Ishikawa (cell line): Measurements from ENCODE around the gene SLC22A13.

Experiments used
- CEBPB ChIP-seq: IDR thresholded peaks from 2 replicates; pipeline ENCODE4 v1.6.1; 2012
- CREB1 ChIP-seq: IDR thresholded peaks from 2 replicates; pipeline ENCODE4 v1.6.1; 2012; ENCODE audit warnings: low read depth
- EGR1 ChIP-seq: IDR thresholded peaks from 2 replicates; pipeline ENCODE4 v1.6.1; 2012
- EP300 ChIP-seq: IDR thresholded peaks from 2 replicates; pipeline ENCODE4 v1.6.1; 2012; ENCODE audit warnings: borderline replicate concordance
- FOXM1 ChIP-seq: IDR thresholded peaks from 2 replicates; pipeline ENCODE4 v1.6.1; 2012; ENCODE audit warnings: low read depth, borderline replicate concordance
- NFIC ChIP-seq: IDR thresholded peaks from 2 replicates; pipeline ENCODE4 v1.6.1; 2012
- RAD21 ChIP-seq: IDR thresholded peaks from 2 replicates; pipeline ENCODE4 v1.6.1; 2012; ENCODE audit warnings: low read depth
- TAF1 ChIP-seq: IDR thresholded peaks from 2 replicates; pipeline ENCODE4 v1.6.1; 2012; ENCODE audit warnings: low read depth, mild to moderate bottlenecking
- TCF12 ChIP-seq: IDR thresholded peaks from 2 replicates; pipeline ENCODE4 v1.6.1; 2012; ENCODE audit warnings: low read depth
- TEAD4 ChIP-seq: IDR thresholded peaks from 2 replicates; pipeline ENCODE4 v1.6.1; 2012
- YY1 ChIP-seq: IDR thresholded peaks from 2 replicates; pipeline ENCODE4 v1.6.1; 2012; ENCODE audit warnings: low read depth
- ZBTB7A ChIP-seq: IDR thresholded peaks from 2 replicates; pipeline ENCODE4 v1.6.1; 2012; ENCODE audit warnings: low read depth
- TF ChIP-seq, protein P1 (sequence below): IDR thresholded peaks from 2 replicates; pipeline ENCODE4 v1.6.1; 2012; ENCODE audit warnings: low read depth, mild to moderate bottlenecking
- TF ChIP-seq, protein P2 (sequence below): IDR thresholded peaks from 2 replicates; pipeline ENCODE4 v1.6.1; 2012
- TF ChIP-seq, protein P3 (sequence below): IDR thresholded peaks from 2 replicates; pipeline ENCODE4 v1.6.1; 2012

SLC22A13 gene

DNA sequence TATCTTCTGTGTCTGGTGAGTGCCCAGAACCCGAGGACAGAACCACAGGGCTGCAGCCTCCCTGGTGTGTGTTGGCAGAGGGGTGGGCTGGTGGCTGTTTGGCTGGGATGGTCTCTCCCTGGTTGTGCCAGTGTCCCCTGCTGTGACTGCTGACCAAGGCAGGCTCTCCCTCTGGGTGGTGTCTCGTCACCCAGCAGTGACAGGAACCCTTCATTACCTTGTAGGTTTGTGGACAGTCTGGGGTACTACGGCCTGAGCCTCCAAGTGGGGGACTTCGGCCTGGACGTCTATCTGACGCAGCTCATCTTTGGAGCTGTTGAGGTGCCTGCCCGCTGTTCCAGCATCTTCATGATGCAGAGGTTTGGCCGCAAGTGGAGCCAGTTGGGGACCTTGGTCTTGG is 10.0 kb downstream of the SLC22A13 start:
- TF ChIP-seq EGR1 = no peak
- no peak for TF ChIP-seq TEAD4
- TF ChIP-seq, protein P1, sequence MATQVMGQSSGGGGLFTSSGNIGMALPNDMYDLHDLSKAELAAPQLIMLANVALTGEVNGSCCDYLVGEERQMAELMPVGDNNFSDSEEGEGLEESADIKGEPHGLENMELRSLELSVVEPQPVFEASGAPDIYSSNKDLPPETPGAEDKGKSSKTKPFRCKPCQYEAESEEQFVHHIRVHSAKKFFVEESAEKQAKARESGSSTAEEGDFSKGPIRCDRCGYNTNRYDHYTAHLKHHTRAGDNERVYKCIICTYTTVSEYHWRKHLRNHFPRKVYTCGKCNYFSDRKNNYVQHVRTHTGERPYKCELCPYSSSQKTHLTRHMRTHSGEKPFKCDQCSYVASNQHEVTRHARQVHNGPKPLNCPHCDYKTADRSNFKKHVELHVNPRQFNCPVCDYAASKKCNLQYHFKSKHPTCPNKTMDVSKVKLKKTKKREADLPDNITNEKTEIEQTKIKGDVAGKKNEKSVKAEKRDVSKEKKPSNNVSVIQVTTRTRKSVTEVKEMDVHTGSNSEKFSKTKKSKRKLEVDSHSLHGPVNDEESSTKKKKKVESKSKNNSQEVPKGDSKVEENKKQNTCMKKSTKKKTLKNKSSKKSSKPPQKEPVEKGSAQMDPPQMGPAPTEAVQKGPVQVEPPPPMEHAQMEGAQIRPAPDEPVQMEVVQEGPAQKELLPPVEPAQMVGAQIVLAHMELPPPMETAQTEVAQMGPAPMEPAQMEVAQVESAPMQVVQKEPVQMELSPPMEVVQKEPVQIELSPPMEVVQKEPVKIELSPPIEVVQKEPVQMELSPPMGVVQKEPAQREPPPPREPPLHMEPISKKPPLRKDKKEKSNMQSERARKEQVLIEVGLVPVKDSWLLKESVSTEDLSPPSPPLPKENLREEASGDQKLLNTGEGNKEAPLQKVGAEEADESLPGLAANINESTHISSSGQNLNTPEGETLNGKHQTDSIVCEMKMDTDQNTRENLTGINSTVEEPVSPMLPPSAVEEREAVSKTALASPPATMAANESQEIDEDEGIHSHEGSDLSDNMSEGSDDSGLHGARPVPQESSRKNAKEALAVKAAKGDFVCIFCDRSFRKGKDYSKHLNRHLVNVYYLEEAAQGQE = no peak
- TF ChIP-seq FOXM1 = no peak
- TF ChIP-seq TCF12 = no peak
- no peak for TF ChIP-seq CREB1
- no peak for TF ChIP-seq ZBTB7A
- TF ChIP-seq CEBPB = no peak
- TF ChIP-seq YY1 = no peak
- no peak for TF ChIP-seq RAD21
- TF ChIP-seq TAF1 = no peak
- TF ChIP-seq NFIC = no peak

DNA sequence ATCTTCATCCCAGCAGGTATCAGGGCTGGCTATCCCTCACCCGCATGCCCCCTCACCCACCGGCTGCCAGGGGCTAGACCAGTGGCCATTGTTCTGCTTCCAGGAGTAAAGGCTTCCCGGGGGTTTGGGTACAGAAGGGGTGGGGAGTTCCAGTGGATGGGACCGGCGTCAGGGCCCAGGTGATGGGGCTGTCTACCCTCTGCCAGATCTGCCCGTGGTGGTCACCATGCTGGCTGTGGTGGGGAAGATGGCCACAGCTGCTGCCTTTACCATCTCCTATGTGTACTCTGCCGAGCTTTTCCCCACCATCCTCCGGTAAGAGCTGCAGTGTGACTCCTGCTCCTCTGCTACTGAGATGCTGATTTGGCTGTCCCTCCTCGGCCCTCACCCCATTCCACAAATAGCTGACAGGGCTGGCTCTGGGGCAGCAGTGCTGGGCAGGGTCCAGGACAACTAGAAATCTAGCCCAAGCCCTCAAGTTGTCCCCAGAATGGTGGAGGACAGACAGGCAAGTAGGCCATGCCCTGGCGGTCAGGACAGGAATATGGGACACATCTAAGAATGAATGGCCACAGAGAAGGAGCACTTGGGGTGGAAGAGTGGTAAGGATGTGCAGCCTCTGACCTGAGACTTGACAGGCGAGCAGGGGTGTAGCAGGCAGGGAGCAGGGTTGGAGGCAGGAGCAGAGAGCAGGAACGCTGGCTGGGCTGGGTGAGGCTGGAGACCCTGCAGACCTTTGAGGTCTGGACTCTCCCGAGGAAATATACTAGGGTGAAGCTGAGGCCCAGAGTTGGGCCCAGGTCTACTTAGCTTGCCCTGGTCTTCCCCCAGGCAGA is 10.7 kb downstream of the SLC22A13 start:
- TF ChIP-seq EGR1 = no peak
- no peak for TF ChIP-seq RAD21
- TF ChIP-seq ZBTB7A = no peak
- TF ChIP-seq CREB1 = no peak
- TF ChIP-seq FOXM1 = no peak
- TF ChIP-seq, protein P2, sequence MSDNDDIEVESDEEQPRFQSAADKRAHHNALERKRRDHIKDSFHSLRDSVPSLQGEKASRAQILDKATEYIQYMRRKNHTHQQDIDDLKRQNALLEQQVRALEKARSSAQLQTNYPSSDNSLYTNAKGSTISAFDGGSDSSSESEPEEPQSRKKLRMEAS = no peak
- no peak for TF ChIP-seq CEBPB
- no peak for TF ChIP-seq TEAD4
- TF ChIP-seq YY1 = no peak
- no peak for TF ChIP-seq TAF1
- TF ChIP-seq EP300 = no peak
- TF ChIP-seq, protein P3, sequence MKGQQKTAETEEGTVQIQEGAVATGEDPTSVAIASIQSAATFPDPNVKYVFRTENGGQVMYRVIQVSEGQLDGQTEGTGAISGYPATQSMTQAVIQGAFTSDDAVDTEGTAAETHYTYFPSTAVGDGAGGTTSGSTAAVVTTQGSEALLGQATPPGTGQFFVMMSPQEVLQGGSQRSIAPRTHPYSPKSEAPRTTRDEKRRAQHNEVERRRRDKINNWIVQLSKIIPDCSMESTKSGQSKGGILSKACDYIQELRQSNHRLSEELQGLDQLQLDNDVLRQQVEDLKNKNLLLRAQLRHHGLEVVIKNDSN = no peak
- no peak for TF ChIP-seq TCF12
- TF ChIP-seq NFIC = no peak
- TF ChIP-seq, protein P1 = no peak

DNA sequence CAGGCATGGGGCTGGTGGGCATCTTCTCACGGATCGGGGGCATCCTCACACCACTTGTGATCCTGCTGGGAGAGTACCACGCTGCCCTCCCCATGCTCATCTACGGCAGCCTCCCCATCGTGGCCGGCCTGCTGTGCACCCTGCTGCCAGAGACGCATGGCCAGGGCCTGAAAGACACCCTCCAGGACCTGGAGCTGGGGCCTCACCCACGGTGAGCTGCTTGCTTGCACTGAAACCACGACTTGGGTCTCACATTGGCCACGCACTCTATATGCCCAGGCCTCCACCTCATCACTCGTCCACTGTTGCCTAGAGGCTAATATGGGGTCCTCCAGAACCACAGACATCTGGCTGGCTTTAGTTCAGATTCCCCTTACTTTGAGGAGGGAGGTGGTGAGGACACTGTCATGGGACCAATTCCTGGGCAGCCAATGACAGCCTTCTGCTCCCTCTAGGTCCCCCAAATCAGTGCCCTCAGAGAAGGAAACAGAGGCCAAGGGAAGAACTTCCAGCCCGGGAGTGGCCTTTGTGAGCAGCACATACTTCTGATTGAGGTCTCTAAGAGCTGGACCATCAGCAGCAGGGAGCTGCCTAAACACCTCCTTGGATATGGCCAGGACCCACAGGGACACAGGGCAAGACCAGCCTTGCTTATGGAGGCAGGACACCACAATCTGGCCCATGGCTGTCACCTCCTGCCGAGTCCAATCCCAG is 11.5 kb downstream of the SLC22A13 start:
- TF ChIP-seq CEBPB (no peak), EGR1 (no peak), NFIC (no peak), TEAD4 (no peak), YY1 (no peak), TAF1 (no peak), ZBTB7A (no peak), RAD21 (no peak)
- TF ChIP-seq, protein P1 = no peak
- TF ChIP-seq, protein P2 = no peak
- TF ChIP-seq, protein P3 = no peak

DNA sequence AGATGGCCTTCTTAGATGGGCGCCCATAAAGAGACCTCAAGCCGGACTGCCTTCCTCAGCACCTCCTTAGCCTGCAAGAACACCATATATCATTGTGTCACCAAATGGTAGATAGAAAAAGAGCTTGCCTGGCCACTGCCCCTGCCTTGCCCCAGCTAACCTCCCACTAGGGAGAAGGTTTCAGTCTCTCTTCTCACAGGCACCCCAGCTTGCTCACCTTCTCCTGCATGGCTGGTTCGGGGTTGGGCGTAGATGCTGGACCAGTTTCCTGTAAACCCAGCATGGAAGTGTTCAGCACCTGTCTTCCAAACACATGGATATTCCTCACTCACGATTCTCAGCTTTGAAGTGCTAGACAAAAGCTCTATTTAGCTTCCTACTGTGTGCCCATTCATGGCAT is 13.2 kb downstream of the SLC22A13 start:
- TF ChIP-seq YY1 (no peak), EP300 (no peak), EGR1 (no peak), CEBPB (no peak), RAD21 (no peak), CREB1 (no peak), TEAD4 (no peak), NFIC (no peak)
